Measurements from ENCODE around the gene KLF13. TPM values are rescaled to one million over a fixed set of nuclear protein-coding genes. Genes with fewer than 3 reads are reported as not detected.

The KLF13 gene
- total RNA-seq, 1 experiment from 2014 or later = 7.6 TPM

GRCh38 chr15:31340047-31340446 is 13.4 kb downstream of the KLF13 start:
- DNase-seq (ENCODE audit: low spot score) = peak; percentile 3
- in situ Hi-C loops (cut with HindIII; ENCODE audit: low sequenced_read_pairs) = no loop called here

- in situ Hi-C loops (cut with HindIII; ENCODE audit: low sequenced_read_pairs) = no loop called here
- DNase-seq (ENCODE audit: low spot score) = no peak
Observed at GRCh38 chr15:31340592-31340991, 14.0 kb downstream of the KLF13 start.

GRCh38 chr15:31341071-31341470 is 14.4 kb downstream of the KLF13 start:
- in situ Hi-C loops (cut with HindIII; ENCODE audit: low sequenced_read_pairs) = no loop called here
- peak; percentile 11 for DNase-seq (ENCODE audit: low spot score)

GRCh38 chr15:31341496-31342195 is 15.0 kb downstream of the KLF13 start:
- in situ Hi-C loops (cut with HindIII; ENCODE audit: low sequenced_read_pairs) = no loop called here
- DNase-seq (ENCODE audit: low spot score) = peak; percentile 35

- in situ Hi-C loops (cut with HindIII; ENCODE audit: low sequenced_read_pairs) = no loop called here
- DNase-seq (ENCODE audit: low spot score) = no peak
Observed at GRCh38 chr15:31342381-31342780, 15.7 kb downstream of the KLF13 start.

- DNase-seq (ENCODE audit: low spot score) = no peak
- in situ Hi-C loops (cut with HindIII; ENCODE audit: low sequenced_read_pairs) = no loop called here
Observed at GRCh38 chr15:31342781-31343626, 16.4 kb downstream of the KLF13 start.

- in situ Hi-C loops (cut with HindIII; ENCODE audit: low sequenced_read_pairs) = no loop called here
- no peak for DNase-seq (ENCODE audit: low spot score)
Observed at GRCh38 chr15:31343831-31344230, 17.2 kb downstream of the KLF13 start.

- in situ Hi-C loops (cut with HindIII; ENCODE audit: low sequenced_read_pairs) = no loop called here
- DNase-seq (ENCODE audit: low spot score) = peak; percentile 55
Observed at GRCh38 chr15:31344266-31344665, 17.6 kb downstream of the KLF13 start.

- in situ Hi-C loops (cut with HindIII; ENCODE audit: low sequenced_read_pairs) = no loop called here
- no peak for DNase-seq (ENCODE audit: low spot score)
Observed at GRCh38 chr15:31344823-31345605, 18.4 kb downstream of the KLF13 start.

- no peak for DNase-seq (ENCODE audit: low spot score)
- in situ Hi-C loops (cut with HindIII; ENCODE audit: low sequenced_read_pairs) = no loop called here
Observed at GRCh38 chr15:31345606-31346366, 19.2 kb downstream of the KLF13 start.

- DNase-seq (ENCODE audit: low spot score) = no peak
- in situ Hi-C loops (cut with HindIII; ENCODE audit: low sequenced_read_pairs) = no loop called here
Observed at GRCh38 chr15:31346367-31347066, 19.9 kb downstream of the KLF13 start.

- in situ Hi-C loops (cut with HindIII; ENCODE audit: low sequenced_read_pairs) = no loop called here
- peak; percentile 30 for DNase-seq (ENCODE audit: low spot score)
Observed at GRCh38 chr15:31347067-31347975, 20.7 kb downstream of the KLF13 start.

GRCh38 chr15:31347981-31348803 is 21.6 kb downstream of the KLF13 start:
- peak; percentile 27 for DNase-seq (ENCODE audit: low spot score)
- in situ Hi-C loops (cut with HindIII; ENCODE audit: low sequenced_read_pairs) = no loop called here

- DNase-seq (ENCODE audit: low spot score) = peak; percentile 51
- in situ Hi-C loops (cut with HindIII; ENCODE audit: low sequenced_read_pairs) = no loop called here
Observed at GRCh38 chr15:31349233-31350141, 22.9 kb downstream of the KLF13 start.

GRCh38 chr15:31350771-31351170 is 24.1 kb downstream of the KLF13 start:
- in situ Hi-C loops (cut with HindIII; ENCODE audit: low sequenced_read_pairs) = no loop called here
- no peak for DNase-seq (ENCODE audit: low spot score)

GRCh38 chr15:31352339-31352751 is 25.7 kb downstream of the KLF13 start:
- DNase-seq (ENCODE audit: low spot score) = peak; percentile 82

More at GRCh38 chr15:31352339-31352751, 25.7 kb downstream of the KLF13 start:
- in situ Hi-C loops (cut with HindIII; ENCODE audit: low sequenced_read_pairs) = no loop called here
